SU-DHL-6 (cell line): ENCODE data around the gene NLRP6.
"Not testable (repeated sequence)": the region's sequence is repeated elsewhere in the genome, so short reads cannot be mapped to it uniquely, and the experiment has no call there.

ENCODE experiments used
- EZH2phosphoT487 ChIP-seq: fragments of 200-600 bp; sonication (generic), shearing (Covaris generic); conservative IDR thresholded peaks from 2 replicates; pipeline ENCODE4 v1.6.1; 2018; ENCODE audit warnings: mild to moderate bottlenecking, antibody characterized with exemption, low read length, moderate library complexity, mixed read lengths
- TF ChIP-seq, protein P1 (sequence below): fragments of 200-600 bp; sonication (generic); IDR thresholded peaks from one replicate; pipeline ENCODE4 v1.5.1; 2017; ENCODE audit warnings: antibody characterized with exemption, mild to moderate bottlenecking, low read length, moderate library complexity; ENCODE audit not compliant: insufficient read depth, poor library complexity, severe bottlenecking

DNA sequence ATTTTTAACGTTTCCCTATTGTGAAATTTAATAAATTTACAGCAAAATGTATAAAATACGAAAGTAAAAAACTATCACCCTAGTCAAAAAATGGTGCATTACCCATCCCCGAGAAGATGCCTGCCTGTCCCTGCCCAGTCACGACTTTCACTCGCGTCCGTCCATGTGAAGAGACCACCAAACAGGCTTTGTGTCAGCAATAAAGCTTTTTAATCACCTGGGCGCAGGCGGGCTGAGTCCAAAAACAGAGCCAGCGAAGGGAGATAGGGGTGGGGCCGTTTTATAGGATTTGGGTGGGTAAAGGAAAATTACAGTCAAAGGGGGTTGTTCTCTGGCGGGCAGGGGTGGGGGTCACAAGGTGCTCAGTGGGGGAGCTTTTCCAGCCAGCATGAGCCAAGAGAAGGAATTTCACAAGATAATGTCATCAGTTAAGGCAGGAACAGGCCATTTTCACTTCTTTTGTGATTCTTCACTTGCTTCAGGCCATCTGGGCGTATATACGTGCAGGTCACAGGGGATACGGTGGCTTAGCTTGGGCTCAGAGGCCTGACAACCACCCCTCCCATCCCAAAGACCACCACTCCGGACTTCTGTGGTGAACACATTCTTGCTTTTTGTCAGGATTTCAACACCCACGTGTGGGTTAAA lies 55.5 kb downstream of the NLRP6 start:
- not testable (repeated sequence) for TF ChIP-seq EZH2phosphoT487
- TF ChIP-seq, protein P1, sequence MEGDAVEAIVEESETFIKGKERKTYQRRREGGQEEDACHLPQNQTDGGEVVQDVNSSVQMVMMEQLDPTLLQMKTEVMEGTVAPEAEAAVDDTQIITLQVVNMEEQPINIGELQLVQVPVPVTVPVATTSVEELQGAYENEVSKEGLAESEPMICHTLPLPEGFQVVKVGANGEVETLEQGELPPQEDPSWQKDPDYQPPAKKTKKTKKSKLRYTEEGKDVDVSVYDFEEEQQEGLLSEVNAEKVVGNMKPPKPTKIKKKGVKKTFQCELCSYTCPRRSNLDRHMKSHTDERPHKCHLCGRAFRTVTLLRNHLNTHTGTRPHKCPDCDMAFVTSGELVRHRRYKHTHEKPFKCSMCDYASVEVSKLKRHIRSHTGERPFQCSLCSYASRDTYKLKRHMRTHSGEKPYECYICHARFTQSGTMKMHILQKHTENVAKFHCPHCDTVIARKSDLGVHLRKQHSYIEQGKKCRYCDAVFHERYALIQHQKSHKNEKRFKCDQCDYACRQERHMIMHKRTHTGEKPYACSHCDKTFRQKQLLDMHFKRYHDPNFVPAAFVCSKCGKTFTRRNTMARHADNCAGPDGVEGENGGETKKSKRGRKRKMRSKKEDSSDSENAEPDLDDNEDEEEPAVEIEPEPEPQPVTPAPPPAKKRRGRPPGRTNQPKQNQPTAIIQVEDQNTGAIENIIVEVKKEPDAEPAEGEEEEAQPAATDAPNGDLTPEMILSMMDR = not testable (repeated sequence)
